AG04450 (cell line): ENCODE measurements around the gene RSRC1. TPM values are rescaled to one million over a fixed set of nuclear protein-coding genes. Genes with fewer than 3 reads are reported as not detected.

Source experiments
- CTCF ChIA-PET: fragments of 300-600, 350-600 bp; formaldehyde crosslinking; extraction: SDS; loops from one replicate; lab custom pipeline; 2022; ENCODE audit warnings: antibody characterized with exemption, inconsistent platforms; lab: Charles Lee
- POLR2A ChIA-PET: fragments of 350-600 bp; formaldehyde crosslinking; extraction: SDS; loops from one replicate; lab custom pipeline; 2021; ENCODE audit warnings: antibody characterized with exemption, inconsistent platforms; lab: Yijun Ruan, JAX
- DNase-seq: peaks from one replicate; pipeline ENCODE4 v3.0.0-alpha.2; 2011; ENCODE audit warnings: low read depth, low spot score
- H3K27ac ChIP-seq: one replicate; pipeline ENCODE4 v1.5.1; 2012; ENCODE audit warnings: low read depth, low read length, control low read depth
- H3K27me3 ChIP-seq: one replicate; pipeline ENCODE4 v1.6.0; 2012; ENCODE audit warnings: low read length; ENCODE audit not compliant: control insufficient read depth, insufficient read depth
- H3K4me3 ChIP-seq: 2 replicates; pipeline ENCODE4 v1.5.1; 2011; ENCODE audit warnings: mild to moderate bottlenecking, low read depth, low read length, control low read depth
- H3K9me3 ChIP-seq: 2 replicates; pipeline ENCODE4 v1.5.1; 2012; ENCODE audit warnings: low read length; ENCODE audit not compliant: control insufficient read depth, insufficient read depth
- polyA plus RNA-seq: library from polyadenylated mRNA; depleted of rRNA; stranded (reverse); fragments of >200 nt; gene quantifications from 2 replicates; pipeline ENCODE4 v1.2.3, GENCODE V29; 2011
- TF ChIP-seq, protein P1 (sequence below): IDR thresholded peaks from 2 replicates; pipeline ENCODE4 v1.5.1; 2011; ENCODE audit warnings: low read depth, low read length, control low read depth, inconsistent platforms

Gene RSRC1
- polyA plus RNA-seq, 1 experiment = 6.7 TPM

GRCh38 chr3:158205994-158206393 lies 96.1 kb downstream of the RSRC1 start:
- Histone ChIP-seq H3K27ac (no peak overlapping the region), H3K9me3 (no peaks in the 10 kb centered on the region; the same call in 1 of the 2 replicates), H3K4me3 (no peak overlapping the region), H3K27me3 (no peaks in the 10 kb centered on the region)
- TF ChIP-seq, protein P1, sequence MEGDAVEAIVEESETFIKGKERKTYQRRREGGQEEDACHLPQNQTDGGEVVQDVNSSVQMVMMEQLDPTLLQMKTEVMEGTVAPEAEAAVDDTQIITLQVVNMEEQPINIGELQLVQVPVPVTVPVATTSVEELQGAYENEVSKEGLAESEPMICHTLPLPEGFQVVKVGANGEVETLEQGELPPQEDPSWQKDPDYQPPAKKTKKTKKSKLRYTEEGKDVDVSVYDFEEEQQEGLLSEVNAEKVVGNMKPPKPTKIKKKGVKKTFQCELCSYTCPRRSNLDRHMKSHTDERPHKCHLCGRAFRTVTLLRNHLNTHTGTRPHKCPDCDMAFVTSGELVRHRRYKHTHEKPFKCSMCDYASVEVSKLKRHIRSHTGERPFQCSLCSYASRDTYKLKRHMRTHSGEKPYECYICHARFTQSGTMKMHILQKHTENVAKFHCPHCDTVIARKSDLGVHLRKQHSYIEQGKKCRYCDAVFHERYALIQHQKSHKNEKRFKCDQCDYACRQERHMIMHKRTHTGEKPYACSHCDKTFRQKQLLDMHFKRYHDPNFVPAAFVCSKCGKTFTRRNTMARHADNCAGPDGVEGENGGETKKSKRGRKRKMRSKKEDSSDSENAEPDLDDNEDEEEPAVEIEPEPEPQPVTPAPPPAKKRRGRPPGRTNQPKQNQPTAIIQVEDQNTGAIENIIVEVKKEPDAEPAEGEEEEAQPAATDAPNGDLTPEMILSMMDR = no peak
- CTCF ChIA-PET = no interaction called here
- no peak for DNase-seq
- POLR2A ChIA-PET = no interaction called here

- CTCF ChIA-PET = interaction anchor here (0.6 kb wide), 1 partner anchor 391 kb away, joined by 3 read pairs; no protein-coding TSS in a partner anchor
- Histone ChIP-seq H3K27ac (no peak overlapping the region), H3K4me3 (no peak overlapping the region), H3K9me3 (no peaks in the 10 kb centered on the region), H3K27me3 (no peaks in the 10 kb centered on the region)
- no peak for DNase-seq
- POLR2A ChIA-PET = no interaction called here
- TF ChIP-seq, protein P1 = no peak
Measured at GRCh38 chr3:158210067-158210466, 100.2 kb downstream of the RSRC1 start.

- Histone ChIP-seq H3K27me3 (no peaks in the 10 kb centered on the region), H3K27ac (no peak overlapping the region), H3K9me3 (no peaks in the 10 kb centered on the region), H3K4me3 (no peak overlapping the region)
- POLR2A ChIA-PET = no interaction called here
- no peak for DNase-seq
- TF ChIP-seq, protein P1 = no peak
- CTCF ChIA-PET = no interaction called here
Measured at GRCh38 chr3:158213461-158213860, 103.6 kb downstream of the RSRC1 start.

GRCh38 chr3:158217992-158218391 lies 108.1 kb downstream of the RSRC1 start:
- no peaks in the 10 kb centered on the region for H3K9me3 ChIP-seq
- POLR2A ChIA-PET = no interaction called here
- H3K27ac ChIP-seq = no peak overlapping the region
- TF ChIP-seq, protein P1 = no peak
- CTCF ChIA-PET = no interaction called here
- DNase-seq = no peak
- no peak overlapping the region for H3K4me3 ChIP-seq
- H3K27me3 ChIP-seq = no peaks in the 10 kb centered on the region

DNA sequence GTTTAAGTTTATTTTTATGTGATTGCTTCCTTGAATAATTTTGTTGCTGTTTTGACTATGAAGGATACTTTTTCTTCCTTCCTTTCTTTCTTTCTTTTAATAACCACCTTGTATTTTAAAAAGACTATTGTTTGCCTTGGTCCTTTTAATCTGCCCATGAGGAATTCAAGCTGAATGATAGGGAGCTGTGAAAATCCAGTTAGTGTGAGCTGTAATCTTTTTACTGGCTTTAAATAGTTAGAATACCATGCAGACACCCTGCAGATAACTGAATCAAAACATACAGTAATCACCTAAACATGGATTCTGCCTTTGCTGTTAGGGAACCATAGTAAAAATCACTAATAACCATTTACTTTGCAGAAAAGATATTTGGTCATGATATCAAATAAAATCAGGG lies 110.7 kb downstream of the RSRC1 start:
- TF ChIP-seq, protein P1 = no peak

More for the DNA sequence above, 110.7 kb downstream of the RSRC1 start:
- ChIA-PET CTCF (no interaction called here), POLR2A (no interaction called here)
- no peaks in the 10 kb centered on the region for H3K9me3 ChIP-seq
- no peak overlapping the region for H3K4me3 ChIP-seq
- DNase-seq = no peak
- no peaks in the 10 kb centered on the region for H3K27me3 ChIP-seq
- H3K27ac ChIP-seq = no peak overlapping the region
